GM18867 (cell line): ENCODE measurements around the gene CDCA4.

ENCODE experiments used
- ATAC-seq: cut with Tn5 transposase; IDR thresholded peaks from one replicate; pipeline ENCODE4 v1.9.1; 2021; ENCODE audit warnings: mild to moderate bottlenecking, moderate library complexity; ENCODE audit not compliant: unreplicated experiment

CDCA4 gene

GRCh38 chr14:104993306-104993705 is 27.6 kb downstream of the CDCA4 start:
- no peak for ATAC-seq

- ATAC-seq = no peak
Observed at GRCh38 chr14:104992501-104992900, 28.4 kb downstream of the CDCA4 start.

GRCh38 chr14:104991896-104992230 is 29.0 kb downstream of the CDCA4 start:
- ATAC-seq = no peak

GRCh38 chr14:104989951-104990303 is 31.0 kb downstream of the CDCA4 start:
- no peak for ATAC-seq

- ATAC-seq = no peak
Observed at GRCh38 chr14:104989236-104989950, 31.5 kb downstream of the CDCA4 start.

GRCh38 chr14:104986487-104987164 is 34.3 kb downstream of the CDCA4 start:
- no peak for ATAC-seq

- ATAC-seq = peak; percentile 90
Observed at GRCh38 chr14:104985675-104986486, 35.0 kb downstream of the CDCA4 start, which contains the start of gene CLBA1. Gene CLBA1, plus strand, starts transcription at chr14:104985788. Its CDS starts 644 bp downstream, at chr14:104986432.

- no peak for ATAC-seq
Observed at GRCh38 chr14:104984056-104984894, 36.6 kb downstream of the CDCA4 start.

GRCh38 chr14:104983231-104983721 is 37.6 kb downstream of the CDCA4 start:
- no peak for ATAC-seq

- ATAC-seq = no peak
Observed at GRCh38 chr14:104982548-104983230, 38.2 kb downstream of the CDCA4 start.

GRCh38 chr14:104981699-104982541 is 39.0 kb downstream of the CDCA4 start:
- ATAC-seq = no peak

GRCh38 chr14:104980611-104981531 is 40.0 kb downstream of the CDCA4 start:
- no peak for ATAC-seq

GRCh38 chr14:104979758-104980610 is 40.9 kb downstream of the CDCA4 start:
- ATAC-seq = no peak

- ATAC-seq = no peak
Observed at GRCh38 chr14:104978746-104979691, 41.9 kb downstream of the CDCA4 start.

GRCh38 chr14:104977681-104978653 is 42.9 kb downstream of the CDCA4 start, which contains the start of gene AHNAK2:
Gene AHNAK2, minus strand, starts transcription at chr14:104978374. Its CDS starts 137 bp downstream, at chr14:104978237.
- ATAC-seq = no peak
